DMS53 treated with DMSO at 0.1 percent for 48 hours (cell line): ENCODE data around the gene BMP2K.

Source experiments
- DNase-seq: peaks from one replicate; lab custom pipeline; 2025; ENCODE audit not compliant: unreplicated experiment; lab: John Stamatoyannopoulos, UW

The BMP2K gene

DNA sequence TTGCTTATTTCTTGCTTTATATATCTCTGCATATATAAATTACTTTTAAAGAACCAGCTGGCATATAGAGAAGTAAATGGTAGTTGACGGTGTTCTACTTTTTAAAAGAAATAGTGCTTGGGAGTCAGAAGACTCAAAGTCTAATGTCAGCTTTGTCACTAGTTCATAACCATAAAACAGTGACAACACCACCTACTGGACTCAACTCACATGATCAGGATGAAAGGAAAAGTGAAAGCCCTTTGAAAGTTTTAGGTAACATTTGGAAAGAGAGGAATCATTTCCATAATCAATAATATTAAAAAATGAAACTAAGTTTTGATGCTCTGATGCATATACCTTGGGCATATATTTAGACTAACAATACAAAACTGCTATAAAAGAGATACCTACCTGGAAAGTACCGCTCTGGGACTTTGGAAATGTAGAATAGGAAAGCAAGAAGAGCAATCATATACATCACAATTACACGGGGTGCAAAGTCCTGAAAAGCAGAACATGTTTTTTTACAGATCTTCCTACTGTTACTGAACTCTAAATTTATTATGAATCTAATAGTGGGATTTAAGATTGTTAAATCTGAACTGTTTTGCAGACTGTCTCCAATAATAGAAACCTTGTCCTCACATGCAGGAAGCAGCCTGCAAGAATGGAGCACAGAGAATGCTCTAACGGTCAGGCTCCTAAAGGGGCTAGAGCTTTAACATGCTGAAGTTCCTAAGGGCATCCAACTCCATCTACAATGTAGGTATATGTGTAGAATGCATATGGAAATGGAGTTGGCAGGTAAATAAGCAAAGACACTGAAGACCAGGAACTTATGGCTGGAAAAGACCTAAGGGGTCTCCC is 147.5 kb downstream of the BMP2K start:
- no peak for DNase-seq

DNA sequence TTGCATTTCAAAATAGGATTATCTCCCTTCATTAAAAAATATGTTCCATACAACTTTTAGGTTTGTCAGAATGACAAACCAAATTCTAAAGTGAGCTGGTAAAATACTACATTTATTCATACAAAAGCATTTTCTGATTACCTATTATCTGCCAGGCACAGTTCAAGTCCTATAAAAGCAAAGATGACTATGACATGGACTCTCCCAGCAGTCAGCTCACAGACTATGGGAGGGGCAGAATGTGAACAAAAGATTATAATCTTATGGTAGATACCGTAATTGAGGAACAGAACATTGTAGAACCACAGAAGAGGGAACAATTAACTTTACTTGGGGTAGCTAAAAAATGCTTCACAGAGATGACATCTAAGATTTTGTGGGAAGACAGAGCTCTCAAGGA is 150.7 kb downstream of the BMP2K start:
- DNase-seq, result no peak

DNA sequence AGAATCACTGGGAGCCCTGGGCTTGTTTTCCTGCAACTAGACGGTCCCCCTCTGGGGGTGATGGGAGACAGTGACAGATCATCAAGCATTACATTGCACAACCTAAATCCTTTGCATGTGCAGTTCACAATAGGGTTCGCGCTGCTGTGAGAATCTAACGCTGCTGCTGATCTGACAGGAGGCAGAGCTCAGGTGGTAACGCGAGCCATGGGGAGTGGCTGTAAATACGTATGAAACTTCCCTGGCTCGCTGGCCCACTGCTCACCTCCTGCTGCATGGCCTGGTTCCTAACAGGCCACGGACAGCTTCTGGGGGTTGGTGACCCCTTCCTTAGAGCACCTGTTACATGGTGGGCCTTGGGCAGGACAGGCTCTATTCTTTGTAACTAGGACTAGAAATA is 152.7 kb downstream of the BMP2K start:
- DNase-seq, result no peak

DNA sequence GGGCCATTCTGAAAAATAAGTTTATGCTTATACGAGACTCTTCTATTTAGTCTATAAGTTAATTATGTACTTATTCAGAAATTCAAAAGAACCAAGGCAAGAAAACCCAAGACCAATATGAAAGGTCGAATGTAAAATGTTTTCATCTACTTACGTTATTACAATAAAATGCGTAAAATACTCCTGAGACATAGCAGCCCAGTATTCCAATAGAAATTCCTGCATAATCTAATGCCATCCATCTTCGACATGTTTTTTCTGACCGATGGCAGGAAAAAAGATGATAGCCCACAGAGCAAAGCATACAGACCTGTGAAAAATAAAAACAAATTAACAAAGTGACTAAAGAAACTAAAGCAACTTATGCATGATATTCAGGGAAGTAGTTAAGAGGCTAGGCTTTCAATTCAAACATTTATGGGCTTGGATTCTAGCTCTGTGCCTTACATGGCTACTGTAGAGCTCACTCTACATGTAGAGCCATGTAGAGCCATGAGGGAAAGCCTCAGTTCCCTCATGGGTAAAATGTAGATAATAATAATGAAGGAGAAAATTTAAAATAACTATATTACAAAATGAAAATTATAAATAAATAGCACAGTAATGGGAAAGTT is 154.0 kb downstream of the BMP2K start:
- no peak for DNase-seq

DNA sequence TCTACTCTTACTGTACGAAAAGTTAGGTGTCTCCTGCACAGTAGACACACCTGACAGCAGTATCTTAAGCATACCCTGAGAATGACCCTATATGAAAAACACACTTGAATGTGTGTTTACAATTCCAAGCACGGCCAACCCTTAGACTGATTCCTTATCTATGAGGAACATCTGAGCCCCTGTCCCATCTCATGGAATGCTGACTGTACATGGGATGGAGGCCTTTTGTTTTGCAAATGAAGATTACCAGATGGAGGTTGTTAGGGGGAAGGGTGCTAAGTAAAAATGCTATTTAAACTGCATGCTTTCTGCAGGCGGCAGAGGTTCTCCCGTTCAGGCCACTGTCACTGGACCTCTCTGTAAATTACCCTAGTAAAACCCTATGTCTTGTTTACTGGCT is 160.8 kb downstream of the BMP2K start:
- DNase-seq, result no peak

DNA sequence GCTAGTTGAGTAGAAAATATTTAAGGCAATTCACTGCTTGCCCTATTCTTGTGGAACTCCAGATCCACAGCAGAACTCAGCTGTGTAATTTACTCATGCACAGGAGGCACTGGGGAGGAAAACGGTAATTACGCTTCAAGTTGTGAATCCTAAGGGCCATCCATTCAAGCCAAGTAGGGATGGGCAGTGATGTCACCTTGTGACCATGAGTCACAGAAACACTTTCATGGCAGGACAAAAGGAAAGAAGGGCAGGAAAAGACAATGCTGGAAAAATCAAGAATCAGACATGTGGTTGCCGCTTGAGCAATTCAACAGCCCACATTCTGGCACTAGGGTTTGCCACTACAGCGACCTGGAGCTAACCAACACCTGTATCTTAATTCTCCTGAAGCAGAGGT is 161.7 kb downstream of the BMP2K start:
- DNase-seq, result no peak

DNA sequence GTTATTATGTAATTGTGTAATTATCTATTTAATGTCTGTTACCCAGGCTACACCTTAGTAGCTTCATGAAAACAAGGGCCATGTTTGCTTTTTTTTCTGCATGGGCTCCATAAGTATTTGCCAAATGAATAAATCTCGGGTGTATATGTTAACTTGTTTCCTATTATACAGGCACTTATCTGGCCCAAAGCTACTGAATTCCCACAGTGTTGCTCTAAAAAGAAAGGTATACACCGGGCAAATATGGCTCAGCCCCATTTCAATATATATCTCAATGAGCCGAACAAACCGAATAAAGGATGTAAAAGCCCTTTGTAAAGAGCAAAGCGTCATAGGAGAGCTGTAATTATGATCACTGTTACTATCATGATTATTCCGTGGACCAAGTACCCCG is 162.3 kb downstream of the BMP2K start:
- no peak for DNase-seq

DNA sequence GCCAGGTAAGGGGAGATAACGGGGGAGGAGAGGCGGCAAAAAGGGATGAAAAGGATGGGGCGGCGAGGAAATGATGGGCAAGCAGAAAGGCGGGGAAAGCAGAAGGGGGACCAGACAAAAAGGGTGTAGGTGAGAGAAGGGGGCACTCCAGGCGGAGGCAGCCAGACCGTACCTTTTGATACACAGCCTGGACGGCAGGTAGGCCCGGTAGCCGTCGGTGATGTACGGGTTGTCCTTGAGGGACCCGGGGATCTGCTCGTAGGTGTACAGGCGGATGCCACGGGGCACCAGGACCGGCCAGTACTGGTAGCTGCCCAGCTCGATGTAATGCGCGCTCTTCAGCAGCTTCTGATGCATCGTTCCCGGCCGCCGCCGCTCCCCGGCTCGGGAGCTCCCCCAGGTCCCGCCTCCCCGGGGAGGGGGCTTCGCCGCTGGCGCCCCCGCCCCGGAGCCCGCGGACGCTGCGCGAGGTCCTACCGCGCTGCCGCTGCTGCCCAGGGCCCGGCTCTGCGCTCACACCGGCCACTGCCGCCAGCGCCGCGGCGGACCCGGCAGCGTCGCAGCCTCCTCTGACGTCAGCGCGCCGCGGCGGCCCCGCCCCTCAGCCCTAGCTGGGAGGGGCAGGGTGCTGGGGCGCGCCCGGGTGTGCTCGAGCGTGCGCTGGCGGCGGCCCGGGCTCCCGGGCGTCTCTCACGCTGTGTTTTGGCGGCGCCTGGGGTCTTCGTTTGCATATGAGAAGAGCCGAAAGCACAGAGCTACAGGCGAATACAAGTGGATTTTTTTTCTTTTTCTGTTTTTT is 162.9 kb downstream of the BMP2K start, which contains the start of gene PAQR3:
PAQR3 (minus strand) TSS at position 571 of the 799 bp plus-strand sequence; CDS start at position 357, 214 bp downstream.
- peak; percentile 48 for DNase-seq

DNA sequence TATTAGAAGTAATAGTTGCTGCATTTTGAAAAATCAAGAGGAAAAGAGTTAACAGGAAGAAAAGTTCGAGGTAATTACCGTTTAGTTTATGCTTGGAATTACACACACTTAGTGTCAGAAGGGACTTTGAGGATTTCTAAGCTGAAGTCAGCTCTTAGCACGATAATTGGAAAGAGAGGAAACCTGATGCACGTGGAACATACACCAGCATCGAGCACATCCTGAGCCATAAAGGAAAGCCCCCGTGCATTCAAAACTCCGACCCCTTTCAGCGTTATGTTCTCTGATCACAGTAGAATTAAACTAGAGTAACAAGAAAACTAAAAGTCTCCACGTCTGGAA is 163.5 kb downstream of the BMP2K start:
- no peak for DNase-seq

DNA sequence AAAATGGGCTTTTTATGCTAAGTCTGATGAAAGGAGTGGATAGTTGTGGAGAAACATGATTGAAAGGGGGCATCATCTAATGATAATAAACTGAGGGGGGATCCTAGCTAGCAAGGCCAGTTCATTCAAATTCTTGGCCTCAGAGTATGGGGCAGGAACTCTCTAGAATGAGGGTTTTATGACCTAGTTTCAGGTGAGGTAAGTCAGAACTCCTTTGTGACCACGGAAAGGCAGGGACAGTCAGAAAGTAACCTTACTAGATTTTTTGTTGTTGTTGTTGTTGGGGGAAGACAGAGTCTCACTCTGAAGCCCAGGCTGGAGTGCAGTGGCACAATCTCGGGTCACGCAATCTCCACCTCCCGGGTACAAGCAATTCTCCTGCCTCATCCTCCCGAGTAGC is 164.6 kb downstream of the BMP2K start:
- no peak for DNase-seq

DNA sequence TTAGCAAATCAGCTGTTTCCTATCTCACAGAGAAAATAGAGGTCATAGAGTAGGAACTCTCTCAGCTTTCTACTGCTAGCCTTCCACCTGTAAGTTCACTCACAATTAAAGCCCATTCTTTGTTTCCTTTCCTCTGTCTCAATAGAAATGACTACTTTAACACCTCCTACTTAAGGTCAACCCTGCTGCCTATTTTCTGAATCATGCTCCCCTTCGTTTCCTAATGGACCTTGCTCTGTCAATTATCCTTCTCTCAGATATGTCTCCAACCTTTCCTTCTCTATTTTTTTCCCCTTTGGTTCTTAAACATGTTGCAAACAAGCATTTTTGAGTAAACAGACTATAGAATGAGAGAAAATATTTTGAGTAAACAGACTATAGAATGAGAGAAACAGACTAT is 168.2 kb downstream of the BMP2K start:
- no peak for DNase-seq

DNA sequence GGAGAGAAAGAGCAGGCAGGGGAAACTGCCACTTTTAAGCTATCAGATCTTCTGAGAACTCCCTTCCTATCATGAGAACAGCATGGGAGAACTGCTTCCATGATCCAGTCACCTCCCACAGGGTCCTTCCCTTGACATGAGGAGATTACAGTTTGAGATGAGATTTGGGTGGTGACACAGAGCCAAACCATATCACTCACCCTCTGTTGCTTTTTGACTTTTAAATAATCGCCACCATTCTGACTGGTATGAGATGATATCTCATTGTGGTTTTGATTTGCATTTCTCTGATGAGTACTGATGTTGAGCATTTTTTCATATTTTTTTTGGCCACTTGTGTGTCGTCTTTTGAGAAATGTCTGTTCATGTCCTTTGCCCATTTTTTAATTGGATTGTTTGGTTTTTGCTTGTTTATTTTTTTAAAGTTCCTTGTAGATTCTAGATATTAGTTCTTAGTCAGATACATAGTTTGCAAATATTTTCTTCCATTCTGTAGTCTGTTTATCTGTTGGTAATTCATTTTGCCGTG is 169.6 kb downstream of the BMP2K start:
- no peak for DNase-seq

DNA sequence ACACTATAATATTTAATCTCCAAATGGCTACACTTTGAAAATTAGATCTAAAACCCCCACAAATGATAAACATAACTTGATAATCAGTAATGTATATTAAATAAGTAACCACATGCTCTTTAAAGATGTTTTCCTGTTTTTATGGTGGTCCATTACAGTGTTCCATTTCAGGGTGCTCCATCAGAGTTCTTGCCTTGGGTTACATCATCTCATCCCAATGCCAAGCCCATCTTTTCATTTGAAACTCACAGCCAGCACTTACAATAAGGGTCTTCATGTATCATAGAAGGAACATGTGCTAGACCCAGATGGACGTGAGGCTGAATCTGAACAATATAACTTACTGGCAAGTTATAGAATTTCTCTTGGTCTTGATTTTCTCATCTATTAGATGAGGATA is 173.6 kb downstream of the BMP2K start:
- DNase-seq, result no peak

DNA sequence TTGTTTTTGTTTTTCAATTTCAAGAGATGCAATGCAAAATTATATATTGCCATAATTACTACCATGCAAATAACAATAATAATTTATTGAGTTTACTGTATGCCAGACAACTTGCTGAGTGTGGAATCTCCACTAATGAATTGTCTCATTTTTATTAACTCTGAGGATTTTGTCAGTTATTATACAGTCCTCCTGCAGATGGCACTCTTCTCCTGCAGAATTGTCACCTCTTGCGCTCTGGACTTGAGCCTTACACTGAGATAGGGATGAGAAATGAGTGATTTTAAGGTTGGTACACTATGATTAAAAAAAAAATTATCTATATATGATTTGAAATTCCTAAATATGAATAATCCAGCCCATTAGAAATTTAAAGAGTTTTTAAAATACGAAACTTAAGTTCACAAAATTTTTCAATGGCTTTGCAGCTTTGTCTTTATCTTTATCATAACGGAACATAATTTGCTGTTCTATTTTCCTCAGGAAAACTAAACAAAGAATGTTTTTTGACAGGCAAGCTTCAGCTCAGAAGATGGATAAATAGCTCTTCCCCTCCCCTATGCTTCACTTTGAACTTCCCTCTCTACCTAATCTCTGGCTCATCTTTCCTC is 175.8 kb downstream of the BMP2K start:
- peak; percentile 38 for DNase-seq

DNA sequence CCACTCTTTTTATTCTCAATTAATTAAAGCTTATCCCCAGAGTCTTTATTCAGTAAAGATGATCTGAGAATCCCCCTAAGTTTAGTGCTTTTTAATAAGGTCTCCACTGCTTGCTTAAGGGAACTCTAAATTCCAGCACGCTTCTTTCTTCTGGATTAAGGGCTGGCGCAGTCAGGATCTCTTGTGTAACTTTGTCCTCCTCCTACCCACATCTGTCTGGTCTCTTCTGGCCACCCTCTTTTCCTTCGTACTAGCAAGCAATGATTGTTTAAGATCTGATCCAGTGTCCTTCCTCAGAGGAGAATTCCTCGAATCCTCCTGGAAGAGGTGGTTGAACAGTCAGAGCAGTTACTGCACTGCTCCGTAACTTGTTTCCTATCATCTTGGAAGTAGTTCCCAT is 177.1 kb downstream of the BMP2K start:
- no peak for DNase-seq

DNA sequence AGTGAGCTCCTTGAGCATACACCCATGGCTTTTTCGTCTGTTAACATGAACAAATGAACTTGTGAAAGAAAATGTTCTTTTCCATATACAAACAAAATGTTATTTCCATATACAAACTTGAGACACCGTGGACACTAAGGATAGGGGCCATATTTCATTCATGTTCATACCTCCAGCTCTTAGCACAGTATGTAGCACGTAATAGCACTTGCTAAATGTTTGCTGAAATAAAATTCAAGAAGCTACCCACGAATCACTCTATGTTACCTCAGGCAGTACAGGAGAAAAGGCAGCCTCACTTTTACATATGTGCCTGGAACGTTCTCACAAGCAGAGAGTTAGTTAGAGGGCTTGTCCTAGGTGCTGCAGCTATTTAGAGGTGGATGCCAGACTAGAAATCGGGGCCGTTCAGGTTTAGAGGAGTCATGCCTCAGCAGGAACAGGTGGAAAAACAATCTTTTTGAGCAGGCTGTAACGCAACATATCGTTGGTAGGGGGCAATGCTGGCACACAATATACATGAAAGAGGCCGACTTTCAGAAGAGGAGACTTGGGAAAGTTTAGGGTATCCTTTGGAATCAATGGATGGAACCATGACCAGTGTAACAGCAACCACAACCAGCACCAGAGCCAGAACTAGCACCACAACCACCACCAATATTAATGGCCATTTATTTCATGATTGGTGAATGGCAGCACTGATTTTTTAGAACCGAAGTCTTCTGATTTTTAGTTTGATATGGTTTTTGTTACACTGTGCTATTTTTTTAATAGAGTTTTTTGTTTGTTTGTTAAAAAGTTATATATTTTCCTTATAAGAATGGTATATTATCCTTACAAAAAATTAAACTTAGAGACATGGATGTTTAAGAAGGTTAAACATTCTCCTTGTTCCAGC is 177.9 kb downstream of the BMP2K start:
- DNase-seq, result peak; percentile 3

DNA sequence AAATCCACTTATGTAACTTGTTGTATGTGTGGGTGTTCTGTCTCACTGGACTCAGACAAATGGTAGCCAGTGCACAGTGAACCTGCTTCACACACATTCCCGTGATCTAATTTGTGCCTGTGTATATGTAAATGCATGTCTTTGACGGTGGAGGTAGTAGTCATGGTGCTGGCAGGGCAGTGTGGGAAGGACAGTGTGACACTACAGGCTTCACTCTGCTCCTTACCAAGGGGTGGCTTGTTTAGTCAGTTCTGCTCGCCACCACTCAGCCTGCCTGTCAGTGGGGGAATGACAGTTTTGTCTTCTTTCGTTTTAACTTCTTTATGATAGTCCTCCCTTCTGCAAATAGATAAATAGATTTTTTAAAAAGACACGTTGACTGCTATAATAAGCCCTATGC is 180.8 kb downstream of the BMP2K start:
- DNase-seq, result no peak

DNA sequence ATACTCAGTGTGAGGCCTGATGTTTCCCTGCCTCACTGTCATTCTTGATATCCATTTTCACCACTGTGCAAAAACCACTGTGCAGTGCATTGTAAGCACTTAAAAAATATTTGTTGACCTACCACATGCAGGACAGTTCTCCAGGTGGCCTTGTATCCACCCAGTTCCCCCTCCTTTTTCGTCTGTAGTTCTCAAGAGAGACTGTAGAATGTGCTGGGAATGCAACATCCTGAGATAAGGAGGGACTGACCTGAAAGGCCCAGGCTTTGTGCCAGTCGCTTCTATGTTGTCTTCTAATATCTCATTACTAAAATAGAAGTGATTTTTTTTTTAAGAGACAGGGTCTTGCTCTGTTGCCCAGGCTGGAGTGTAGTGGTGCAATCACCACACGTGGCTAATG is 184.8 kb downstream of the BMP2K start:
- DNase-seq, result no peak
